ENCODE results near the gene NAALADL1.
"Not testable (repeated sequence)": the region's sequence is repeated elsewhere in the genome, so short reads cannot be mapped to it uniquely, and the experiment has no call there.

The NAALADL1 gene

GRCh38 chr11:65017937-65018336, 40.4 kb downstream of the NAALADL1 start:
- no peak for DNase-seq (ENCODE audit: low read depth in 3 of 3, low spot score in 1 of 3)

- DNase-seq (ENCODE audit: low read depth in 3 of 3, low spot score in 1 of 3): no peak
Observed at GRCh38 chr11:65016705-65017104, 41.6 kb downstream of the NAALADL1 start.

- no peak for DNase-seq (ENCODE audit: low read depth in 3 of 3, low spot score in 1 of 3)
Observed at GRCh38 chr11:65014726-65015227, 43.6 kb downstream of the NAALADL1 start.

- peak; percentile 61 to 75 (median 70) for DNase-seq (ENCODE audit: low read depth in 3 of 3, low spot score in 1 of 3)
Observed at GRCh38 chr11:65013888-65014725, 44.2 kb downstream of the NAALADL1 start, which contains the start of gene ARL2. ARL2 (plus strand) TSS chr11:65014160; CDS start chr11:65014208, 48 bp downstream.

GRCh38 chr11:65013130-65013887, 45.0 kb downstream of the NAALADL1 start:
- DNase-seq (ENCODE audit: low read depth in 3 of 3, low spot score in 1 of 3): peak; percentile 76 to 82 (median 79)

- DNase-seq (ENCODE audit: low read depth in 3 of 3, low spot score in 1 of 3): no peak
Observed at GRCh38 chr11:65008873-65009272, 49.5 kb downstream of the NAALADL1 start.

GRCh38 chr11:65008016-65008415, 50.3 kb downstream of the NAALADL1 start:
- no peak for DNase-seq (ENCODE audit: low read depth in 3 of 3, low spot score in 1 of 3)

- not testable (repeated sequence) for DNase-seq (ENCODE audit: low read depth in 3 of 3, low spot score in 1 of 3)
Observed at GRCh38 chr11:65003968-65004367, 54.4 kb downstream of the NAALADL1 start.

- no peak for DNase-seq (ENCODE audit: low read depth in 3 of 3, low spot score in 1 of 3)
Observed at GRCh38 chr11:65003282-65003681, 55.1 kb downstream of the NAALADL1 start.

- no peak for DNase-seq (ENCODE audit: low read depth in 3 of 3, low spot score in 1 of 3)
Observed at GRCh38 chr11:65002706-65003105, 55.6 kb downstream of the NAALADL1 start.

- DNase-seq (ENCODE audit: low read depth in 3 of 3, low spot score in 1 of 3): no peak
Observed at GRCh38 chr11:64999478-64999877, 58.9 kb downstream of the NAALADL1 start.

GRCh38 chr11:64998690-64999431, 59.5 kb downstream of the NAALADL1 start:
- no peak for DNase-seq (ENCODE audit: low read depth in 3 of 3, low spot score in 1 of 3)

GRCh38 chr11:64998141-64998540, 60.2 kb downstream of the NAALADL1 start:
- no peak for DNase-seq (ENCODE audit: low read depth in 3 of 3, low spot score in 1 of 3)

GRCh38 chr11:64996710-64997380, 61.5 kb downstream of the NAALADL1 start, which contains the start of gene BATF2:
BATF2 (minus strand) TSS chr11:64996971; CDS start chr11:64996914, 57 bp downstream.
- no peak for DNase-seq (ENCODE audit: low read depth in 3 of 3, low spot score in 1 of 3)

- no peak for DNase-seq (ENCODE audit: low read depth in 3 of 3, low spot score in 1 of 3)
Observed at GRCh38 chr11:64996327-64996709, 62.0 kb downstream of the NAALADL1 start.

Data from stimulated activated CD4-positive, alpha-beta T cell treated with anti-CD3 and anti-CD28 coated beads, TNF-alpha, amount 100 ng/mL, for 1 hour (primary cell).